ENCODE results near the gene KIAA1671.

KIAA1671 gene

GRCh38 chr22:25083056-25083806 is 130.7 kb downstream of the KIAA1671 start:
- H3K4me3 ChIP-seq (replicated peaks in 1 of 2; ENCODE audit: low read depth in 2 of 2, low read length in 2 of 2): no peak overlapping the region
- DNase-seq (ENCODE audit: low read depth in 2 of 2): no peak
- TF ChIP-seq CTCF (IDR thresholded peaks at IDR 0.05; ENCODE audit: low read depth, low read length): no peak

- H3K4me3 ChIP-seq (replicated peaks in 1 of 2; ENCODE audit: low read depth in 2 of 2, low read length in 2 of 2): no peak overlapping the region
- TF ChIP-seq CTCF (IDR thresholded peaks at IDR 0.05; ENCODE audit: low read depth, low read length): no peak
- no peak for DNase-seq (ENCODE audit: low read depth in 2 of 2)
These were observed 131.3 kb downstream of the KIAA1671 start for GRCh38 chr22:25083807-25084200.

DNA sequence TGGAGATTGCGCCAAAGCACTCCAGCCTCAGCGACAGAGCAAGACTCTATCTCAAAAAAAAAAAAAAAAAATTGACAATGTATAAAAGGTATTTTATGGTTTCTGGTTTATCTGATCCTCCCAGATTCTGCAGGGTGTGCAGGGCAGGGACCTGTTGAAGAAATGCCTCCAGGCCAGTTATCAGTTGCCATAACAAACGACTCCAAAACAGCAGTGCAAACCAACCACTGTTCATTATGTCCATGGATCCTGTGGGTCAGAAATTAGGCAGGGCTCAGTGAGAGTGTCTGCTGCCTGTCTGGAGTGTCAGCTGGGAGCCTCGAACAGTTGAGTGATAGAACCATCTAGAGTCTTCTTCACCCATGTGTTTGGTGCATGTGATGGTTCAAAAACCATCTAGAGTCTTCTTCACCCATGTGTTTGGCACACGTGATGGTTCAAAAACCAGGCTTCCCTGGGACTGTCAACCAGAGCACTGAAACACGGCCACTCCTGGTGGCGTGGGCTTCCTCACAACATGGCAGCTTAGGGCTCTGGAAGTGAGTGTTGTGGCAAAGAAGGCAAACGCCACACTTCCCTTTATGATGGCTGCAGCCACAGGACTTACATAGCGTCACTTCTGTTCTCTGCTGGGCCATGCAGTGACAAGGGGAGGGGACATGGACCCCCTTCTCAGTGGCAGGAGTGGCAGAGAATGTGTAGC is 132.0 kb downstream of the KIAA1671 start:
- DNase-seq (ENCODE audit: low read depth in 2 of 2): no peak
- no peak for TF ChIP-seq CTCF (IDR thresholded peaks at IDR 0.05; ENCODE audit: low read depth, low read length)
- H3K4me3 ChIP-seq (replicated peaks in 1 of 2; ENCODE audit: low read depth in 2 of 2, low read length in 2 of 2): no peak overlapping the region

DNA sequence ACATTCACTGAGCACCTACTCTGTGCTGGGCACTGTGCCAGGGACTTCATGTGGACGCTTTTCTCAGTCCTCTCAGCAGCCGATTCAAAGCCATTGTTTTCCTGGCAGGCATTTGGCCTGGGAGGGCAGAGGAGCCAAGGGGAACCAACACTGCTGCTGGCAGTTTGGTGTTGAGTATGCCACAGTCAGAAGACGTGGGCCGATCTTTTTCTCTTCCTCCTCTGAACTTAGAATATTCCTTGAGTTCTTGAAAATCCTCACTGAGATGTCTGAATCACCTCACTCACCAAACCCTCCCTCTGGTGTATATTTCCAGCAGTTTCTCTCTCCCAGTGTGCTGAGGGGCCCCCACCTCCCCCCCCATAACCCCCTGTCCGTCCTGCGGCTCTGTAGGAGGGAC is 132.6 kb downstream of the KIAA1671 start:
- DNase-seq (ENCODE audit: low read depth in 2 of 2): no peak
- H3K4me3 ChIP-seq (replicated peaks in 1 of 2; ENCODE audit: low read depth in 2 of 2, low read length in 2 of 2): no peak overlapping the region
- TF ChIP-seq CTCF (IDR thresholded peaks at IDR 0.05; ENCODE audit: low read depth, low read length): no peak

- no peak for TF ChIP-seq CTCF (IDR thresholded peaks at IDR 0.05; ENCODE audit: low read depth, low read length)
- peak; percentile 31 to 70 for DNase-seq (ENCODE audit: low read depth in 2 of 2)
- no peak overlapping the region for H3K4me3 ChIP-seq (replicated peaks in 1 of 2; ENCODE audit: low read depth in 2 of 2, low read length in 2 of 2)
These were observed 133.7 kb downstream of the KIAA1671 start for GRCh38 chr22:25085930-25086901.

GRCh38 chr22:25086902-25087282 is 134.4 kb downstream of the KIAA1671 start:
- H3K4me3 ChIP-seq (replicated peaks in 1 of 2; ENCODE audit: low read depth in 2 of 2, low read length in 2 of 2): no peak overlapping the region
- TF ChIP-seq CTCF (IDR thresholded peaks at IDR 0.05; ENCODE audit: low read depth, low read length): no peak
- no peak for DNase-seq (ENCODE audit: low read depth in 2 of 2)
